Lung (tissue), 12 donors: ENCODE results near the gene KRT86. TPM values are rescaled to one million over a fixed set of nuclear protein-coding genes. Genes with fewer than 3 reads are reported as not detected.
A peak's percentile ranks its signal among the peaks of the same experiment; 100 is the strongest.

Experiments
- ATAC-seq: fragments of 200-7000 bp; cut with Tn5 transposase; one replicate; pipeline ENCODE4 v1.9.1; 2020; ENCODE audit warnings: moderate number of reproducible peaks; ENCODE audit not compliant: insufficient read depth, low FRiP score
- DNase-seq, 3 donors: peaks; one replicate each; pipeline ENCODE4 v3.0.0-alpha.2; 2013 to 2017
- H3K27ac ChIP-seq, 2 donors: one replicate each; pipeline ENCODE4 v1.5.1; 2013; ENCODE audit warnings: mild to moderate bottlenecking in 2 of 2, moderate library complexity in 2 of 2, control low read depth in 1 of 2, inconsistent platforms in 1 of 2, low read depth in 1 of 2, low read length in 1 of 2
- H3K27me3 ChIP-seq, 3 donors: one replicate each; pipeline ENCODE4 v1.5.1; 2013; ENCODE audit warnings: low read length in 2 of 3; ENCODE audit not compliant: control insufficient read depth in 3 of 3, insufficient read depth in 3 of 3
- H3K36me3 ChIP-seq, 4 donors: one replicate each; pipeline ENCODE4 v1.5.1; 2013; ENCODE audit warnings: low read length in 4 of 4, mild to moderate bottlenecking in 1 of 4, moderate library complexity in 1 of 4; ENCODE audit not compliant: control insufficient read depth in 4 of 4, insufficient read depth in 4 of 4
- H3K4me1 ChIP-seq, 5 donors: one replicate each; pipeline ENCODE4 v1.5.1; 2013; ENCODE audit warnings: low read length in 5 of 5, mild to moderate bottlenecking in 2 of 5, moderate library complexity in 1 of 5; ENCODE audit not compliant: control insufficient read depth in 5 of 5, insufficient read depth in 5 of 5
- H3K4me3 ChIP-seq: one replicate; pipeline ENCODE4 v1.5.1; 2013; ENCODE audit warnings: mild to moderate bottlenecking, control low read depth, moderate library complexity
- H3K9ac ChIP-seq, 2 donors: one replicate each; pipeline ENCODE4 v1.5.1; 2013; ENCODE audit warnings: low read length in 2 of 2, control low read depth in 1 of 2; ENCODE audit not compliant: insufficient read depth in 1 of 2
- H3K9me3 ChIP-seq, 4 donors: one replicate each; pipeline ENCODE4 v1.5.1; 2013; ENCODE audit warnings: low read length in 3 of 4, mild to moderate bottlenecking in 1 of 4, moderate library complexity in 1 of 4; ENCODE audit not compliant: control insufficient read depth in 4 of 4, insufficient read depth in 3 of 4
- WGBS, 2 donors: extraction: QIAGEN DNeasy Blood & Tissue Kit; methylation state at CpG; one replicate each; pipeline ENCODE4 v1.1.7; 2013; 5-methylcytosine and 5-hydroxymethylcytosine counted together
- polyA plus RNA-seq, 2 donors: library from polyadenylated mRNA; stranded (reverse); fragments of 200-250 nt; gene quantifications; one replicate each; pipeline ENCODE4 v1.2.1, GENCODE V29; 2013
- total RNA-seq, 2 donors: library from RNA; depleted of rRNA in 1 of 2; stranded (reverse); fragments of >200 nt in 1 of 2; gene quantifications; one replicate each; pipeline ENCODE4 v1.2.1, GENCODE V29; 2014 to 2021
- TF ChIP-seq, protein P1 (sequence below): IDR thresholded peaks from 2 replicates; pipeline ENCODE4 v1.5.1; 2012; ENCODE audit warnings: mild to moderate bottlenecking; ENCODE audit errors: control extremely low read depth, extremely low read depth
- donor health status: control.
- donor health status: control.
- donor health status: Bipolar disorder and iron deficiency.
- donor health status: healthy.
- donor health status: DM: yes; HTN: yes; CAD: no.

The KRT86 gene
- total and polyA plus RNA-seq, 4 donors, result 0.11 to 1.1 (median 0.31) TPM; not detected in 1

DNA sequence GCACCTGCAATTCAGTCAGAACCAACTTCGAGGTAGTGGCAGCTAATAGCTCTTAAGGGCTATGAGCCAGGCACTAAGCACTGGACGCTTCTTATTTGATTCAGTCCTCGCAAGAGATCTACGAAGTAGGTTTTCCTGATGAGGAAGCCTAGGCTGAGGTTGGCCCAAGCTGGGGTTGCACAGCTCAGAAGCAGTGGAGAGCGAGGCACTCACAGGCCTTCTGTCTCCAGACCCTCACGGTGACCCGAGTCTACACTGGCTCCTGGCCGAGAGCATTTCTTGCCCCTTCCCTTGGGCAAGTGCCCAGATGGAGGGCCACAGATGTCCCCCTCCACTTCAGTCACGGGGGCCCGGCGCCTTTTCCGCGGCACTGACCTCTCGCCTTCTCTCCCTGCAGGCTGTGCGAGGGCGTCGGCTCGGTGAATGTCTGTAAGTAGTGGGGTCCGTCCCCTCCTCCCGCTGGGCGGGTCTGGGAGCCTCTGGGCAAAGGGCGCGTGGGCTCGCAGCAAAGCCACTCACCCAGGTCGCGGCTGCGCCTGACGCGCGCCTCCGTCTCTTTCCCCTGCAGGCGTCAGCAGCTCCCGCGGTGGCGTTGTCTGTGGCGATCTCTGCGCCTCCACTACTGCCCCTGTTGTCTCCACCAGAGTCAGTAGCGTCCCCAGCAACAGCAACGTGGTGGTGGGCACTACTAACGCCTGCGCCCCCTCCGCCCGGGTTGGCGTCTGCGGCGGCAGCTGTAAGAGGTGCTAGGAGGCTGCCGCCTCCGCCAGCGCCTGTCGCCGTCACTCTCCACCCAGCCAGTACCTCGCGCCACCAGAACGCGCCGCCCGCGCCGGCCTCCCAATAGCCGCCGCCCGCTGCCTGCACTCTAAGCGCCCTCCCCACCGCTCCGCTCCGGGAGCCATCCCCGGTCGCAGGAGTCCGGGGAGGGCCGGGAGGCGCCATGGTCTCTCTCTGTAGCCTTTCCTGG, 33.7 kb downstream of the KRT86 start:
- Histone ChIP-seq H3K27me3 (peaks cover 0 to 42% (median 20%) of the 10 kb centered on the region in 3 donors), H3K36me3 (no peaks in the 10 kb centered on the region), H3K9ac (no peak overlapping the region), H3K4me1 (peaks cover 0 to 14% (median 2%) of the 10 kb centered on the region in 5 donors), H3K9me3 (no peaks in the 10 kb centered on the region), H3K27ac (peak overlapping the region in 1 of 2 donors; percentile 59), H3K4me3 (peak overlapping the region; percentile 20)
- 7 to 8% methylated on average over 59 to 71 of the region's 71 CpGs for WGBS, 2 donors
- DNase-seq (peak; percentile 47 to 73 (median 69)), ATAC-seq (peak; percentile 73)
- TF ChIP-seq, protein P1, sequence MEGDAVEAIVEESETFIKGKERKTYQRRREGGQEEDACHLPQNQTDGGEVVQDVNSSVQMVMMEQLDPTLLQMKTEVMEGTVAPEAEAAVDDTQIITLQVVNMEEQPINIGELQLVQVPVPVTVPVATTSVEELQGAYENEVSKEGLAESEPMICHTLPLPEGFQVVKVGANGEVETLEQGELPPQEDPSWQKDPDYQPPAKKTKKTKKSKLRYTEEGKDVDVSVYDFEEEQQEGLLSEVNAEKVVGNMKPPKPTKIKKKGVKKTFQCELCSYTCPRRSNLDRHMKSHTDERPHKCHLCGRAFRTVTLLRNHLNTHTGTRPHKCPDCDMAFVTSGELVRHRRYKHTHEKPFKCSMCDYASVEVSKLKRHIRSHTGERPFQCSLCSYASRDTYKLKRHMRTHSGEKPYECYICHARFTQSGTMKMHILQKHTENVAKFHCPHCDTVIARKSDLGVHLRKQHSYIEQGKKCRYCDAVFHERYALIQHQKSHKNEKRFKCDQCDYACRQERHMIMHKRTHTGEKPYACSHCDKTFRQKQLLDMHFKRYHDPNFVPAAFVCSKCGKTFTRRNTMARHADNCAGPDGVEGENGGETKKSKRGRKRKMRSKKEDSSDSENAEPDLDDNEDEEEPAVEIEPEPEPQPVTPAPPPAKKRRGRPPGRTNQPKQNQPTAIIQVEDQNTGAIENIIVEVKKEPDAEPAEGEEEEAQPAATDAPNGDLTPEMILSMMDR, result no peak

DNA sequence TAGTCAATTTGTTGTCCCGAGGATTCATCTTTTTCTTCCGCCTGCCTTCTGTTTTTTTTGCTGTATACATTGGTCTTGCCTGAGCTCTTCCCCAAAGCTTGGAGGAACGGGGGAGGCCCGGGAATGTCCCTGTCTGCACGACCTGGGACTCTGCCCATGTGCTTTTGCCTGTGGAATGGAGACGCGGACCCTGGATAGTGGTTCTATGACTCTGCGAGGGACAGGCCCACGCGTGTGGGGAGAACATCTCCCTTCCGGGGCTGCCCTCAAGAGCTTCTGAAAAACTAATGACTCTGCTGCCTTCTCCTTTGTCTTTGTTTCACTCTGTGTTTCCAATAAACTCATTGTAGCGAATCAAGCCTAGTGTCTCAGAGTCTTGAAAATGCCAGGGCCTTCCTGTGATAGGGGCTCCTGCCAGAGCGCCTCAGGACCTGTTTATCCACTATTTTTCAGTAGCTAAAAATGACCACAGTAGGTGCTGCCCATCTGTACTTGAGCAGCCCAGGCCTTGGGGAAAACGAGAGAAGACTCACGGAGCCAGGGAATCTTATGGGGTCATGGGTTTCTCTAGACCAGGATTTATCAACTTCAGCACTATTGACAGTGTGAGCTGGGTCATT, 34.5 kb downstream of the KRT86 start:
- DNase-seq, result peak in 1 of 3 donors; percentile 5
- peaks cover 0 to 14% (median 2%) of the 10 kb centered on the region in 5 donors for H3K4me1 ChIP-seq
- H3K27me3 ChIP-seq, result peaks cover 0 to 45% (median 20%) of the 10 kb centered on the region in 3 donors
- TF ChIP-seq, protein P1, result no peak
- no peak overlapping the region for H3K9ac ChIP-seq
- no peak overlapping the region for H3K4me3 ChIP-seq
- H3K36me3 ChIP-seq, result no peaks in the 10 kb centered on the region
- ATAC-seq, result no peak
- H3K27ac ChIP-seq, result no peak overlapping the region
- WGBS, 2 donors, result 47 to 54% methylated on average over 15 of the region's 15 CpGs
- no peaks in the 10 kb centered on the region for H3K9me3 ChIP-seq

GRCh38 chr12:52310622-52311284, 36.3 kb downstream of the KRT86 start:
- Histone ChIP-seq H3K27ac (no peak overlapping the region), H3K4me1 (peaks cover 0 to 14% (median 2%) of the 10 kb centered on the region in 5 donors), H3K9ac (no peak overlapping the region), H3K36me3 (no peaks in the 10 kb centered on the region), H3K27me3 (peaks cover 0 to 45% (median 20%) of the 10 kb centered on the region in 3 donors), H3K4me3 (no peak overlapping the region), H3K9me3 (no peaks in the 10 kb centered on the region)
- DNase-seq (no peak), ATAC-seq (no peak)
- TF ChIP-seq, protein P1, result no peak
- 81 to 85% methylated on average over 5 of the region's 5 CpGs for WGBS, 2 donors
